DND-41 (cell line): ENCODE results near the gene RNF144A.

Experiments used
- CTCF ChIP-seq: IDR thresholded peaks from 2 replicates; pipeline ENCODE4 v1.5.1; 2012; ENCODE audit warnings: borderline replicate concordance, low read length, moderate library complexity, mild to moderate bottlenecking; ENCODE audit not compliant: poor library complexity, severe bottlenecking; ENCODE audit errors: extremely low read depth
- EZH2 ChIP-seq: IDR thresholded peaks from 3 replicates; pipeline ENCODE4 v1.6.1; 2012; ENCODE audit warnings: borderline replicate concordance, low read depth, mild to moderate bottlenecking, moderate library complexity, low read length, inconsistent platforms; ENCODE audit not compliant: severe bottlenecking

- TF ChIP-seq CTCF (no peak), EZH2 (no peak)
These were observed 158.6 kb downstream of the RNF144A start for GRCh38 chr2:7075834-7076233.
